Right atrium auricular region (tissue), 2 donors: Measurements from ENCODE around the gene MCC. TPM values are rescaled to one million over a fixed set of nuclear protein-coding genes. Genes with fewer than 3 reads are reported as not detected.

Source experiments
- DNase-seq: peaks from one replicate; pipeline ENCODE4 v3.0.0-alpha.2; 2019; ENCODE audit warnings: low spot score
- H3K27ac ChIP-seq, 2 donors: fragments of 200-600 bp; sonication (generic); 1 replicate in 1 of 2; 2 replicates in 1 of 2; pipeline ENCODE4 v1.5.1; 2016 to 2019
- H3K27me3 ChIP-seq, 2 donors: fragments of 200-600 bp; sonication (generic); one replicate each; pipeline versions ENCODE4 v1.5.1 to v1.6.0; 2017 to 2019
- H3K36me3 ChIP-seq: fragments of 200-600 bp; sonication (generic); one replicate; pipeline ENCODE4 v1.5.1; 2016
- H3K4me1 ChIP-seq, 2 donors: fragments of 200-600 bp; sonication (generic); one replicate each; pipeline versions ENCODE4 v1.5.1 to v1.6.0; 2017 to 2019
- H3K4me3 ChIP-seq, 2 donors: fragments of 200-600 bp; sonication (generic); 1 replicate in 1 of 2; 2 replicates in 1 of 2; pipeline ENCODE4 v1.5.1; 2017 to 2019; ENCODE audit warnings: mild to moderate bottlenecking in 1 of 2, moderate library complexity in 1 of 2
- H3K9me3 ChIP-seq, 2 donors: fragments of 200-600 bp; sonication (generic); one replicate each; pipeline ENCODE4 v1.5.1; 2019
- total RNA-seq, 2 donors: library from RNA; depleted of rRNA; stranded (reverse); fragments of >200 nt; gene quantifications; one replicate each; pipeline ENCODE4 v1.1.0, GENCODE V29; 2016
- TF ChIP-seq, protein P1 (sequence below), 2 donors: fragments of 200-600 bp; sonication (generic); IDR thresholded peaks; one replicate each; pipeline ENCODE4 v1.5.1; 2019; ENCODE audit warnings: antibody characterized with exemption in 2 of 2

MCC gene
- total RNA-seq, 2 donors from 2014 or later, result 28.8 to 31.7 TPM

DNA sequence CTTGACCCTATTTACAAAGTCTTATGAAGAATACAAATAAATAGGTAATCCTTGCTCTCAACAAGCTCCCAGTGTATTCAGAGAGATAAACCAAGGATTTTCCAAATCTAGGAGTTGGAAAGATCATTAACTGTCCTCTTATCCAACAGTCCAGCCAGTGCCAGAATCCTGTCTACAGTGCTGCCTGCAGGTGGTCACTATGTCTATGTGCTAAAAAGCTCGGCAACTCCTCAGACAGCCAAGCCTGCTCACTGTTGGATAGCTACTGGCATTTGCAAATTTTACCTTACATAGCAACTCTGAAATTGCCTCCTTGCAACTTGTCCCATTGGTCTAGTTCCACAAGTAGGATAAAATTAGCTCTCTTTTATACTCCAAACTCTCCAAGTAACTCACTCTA is 324.2 kb downstream of the MCC start:
- TF ChIP-seq, protein P1, sequence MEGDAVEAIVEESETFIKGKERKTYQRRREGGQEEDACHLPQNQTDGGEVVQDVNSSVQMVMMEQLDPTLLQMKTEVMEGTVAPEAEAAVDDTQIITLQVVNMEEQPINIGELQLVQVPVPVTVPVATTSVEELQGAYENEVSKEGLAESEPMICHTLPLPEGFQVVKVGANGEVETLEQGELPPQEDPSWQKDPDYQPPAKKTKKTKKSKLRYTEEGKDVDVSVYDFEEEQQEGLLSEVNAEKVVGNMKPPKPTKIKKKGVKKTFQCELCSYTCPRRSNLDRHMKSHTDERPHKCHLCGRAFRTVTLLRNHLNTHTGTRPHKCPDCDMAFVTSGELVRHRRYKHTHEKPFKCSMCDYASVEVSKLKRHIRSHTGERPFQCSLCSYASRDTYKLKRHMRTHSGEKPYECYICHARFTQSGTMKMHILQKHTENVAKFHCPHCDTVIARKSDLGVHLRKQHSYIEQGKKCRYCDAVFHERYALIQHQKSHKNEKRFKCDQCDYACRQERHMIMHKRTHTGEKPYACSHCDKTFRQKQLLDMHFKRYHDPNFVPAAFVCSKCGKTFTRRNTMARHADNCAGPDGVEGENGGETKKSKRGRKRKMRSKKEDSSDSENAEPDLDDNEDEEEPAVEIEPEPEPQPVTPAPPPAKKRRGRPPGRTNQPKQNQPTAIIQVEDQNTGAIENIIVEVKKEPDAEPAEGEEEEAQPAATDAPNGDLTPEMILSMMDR (IDR thresholded peaks at IDR 0.05), result no peak
- no peaks in the 10 kb centered on the region for H3K27me3 ChIP-seq
- no peaks in the 10 kb centered on the region for H3K36me3 ChIP-seq
- H3K9me3 ChIP-seq, result no peaks in the 10 kb centered on the region
- H3K4me3 ChIP-seq, result no peak overlapping the region
- no peak overlapping the region for H3K27ac ChIP-seq
- no peak for DNase-seq
- peaks cover 0 to 57% of the 10 kb centered on the region in 2 donors for H3K4me1 ChIP-seq

DNA sequence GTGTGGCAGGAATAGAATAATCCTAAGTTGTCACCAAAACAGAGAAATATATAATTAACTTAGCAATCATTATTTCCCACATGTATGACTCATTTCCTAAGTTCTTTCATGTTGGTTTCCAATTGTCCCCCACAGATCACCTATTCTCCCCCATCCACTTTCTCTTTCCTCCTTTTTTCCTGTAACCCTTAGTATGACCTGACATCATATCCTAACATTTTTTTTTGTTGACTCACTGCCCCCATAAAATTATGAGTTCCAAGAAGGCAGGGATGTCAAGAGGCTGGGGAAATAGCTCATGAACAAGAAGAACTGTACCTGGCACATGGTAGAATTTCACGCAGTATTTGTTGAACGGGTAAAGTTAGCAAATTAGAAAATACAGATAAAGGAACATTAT is 324.9 kb downstream of the MCC start:
- H3K4me1 ChIP-seq, result peaks cover 0 to 58% of the 10 kb centered on the region in 2 donors

DNA sequence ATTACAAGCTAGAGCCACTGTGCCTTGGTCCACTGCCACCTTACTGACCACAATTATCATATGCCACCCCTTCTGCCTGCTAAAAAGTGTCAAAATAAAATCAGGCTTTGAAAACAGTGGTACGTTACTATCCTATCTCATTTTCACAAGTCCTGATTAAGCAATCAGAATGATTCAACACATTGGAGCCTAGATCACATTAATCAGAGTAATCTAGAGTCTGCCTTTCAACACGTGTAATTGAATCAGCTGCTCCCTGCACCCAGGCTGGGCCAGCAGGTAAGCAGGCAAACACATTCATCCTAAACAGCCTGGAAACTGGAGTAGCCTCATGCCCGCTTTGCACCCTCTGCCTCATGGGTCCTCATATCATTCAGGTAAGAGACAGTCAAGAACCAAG is 325.5 kb downstream of the MCC start:
- TF ChIP-seq, protein P1 (IDR thresholded peaks at IDR 0.05), result no peak
- Histone ChIP-seq H3K9me3 (no peaks in the 10 kb centered on the region), H3K4me1 (peaks cover 0 to 63% of the 10 kb centered on the region in 2 donors), H3K4me3 (no peak overlapping the region), H3K27me3 (no peaks in the 10 kb centered on the region), H3K36me3 (no peaks in the 10 kb centered on the region), H3K27ac (peak overlapping the region; percentile 46 to 63)
- DNase-seq, result no peak

More for the DNA sequence above, 324.9 kb downstream of the MCC start:
- no peaks in the 10 kb centered on the region for H3K27me3 ChIP-seq
- no peaks in the 10 kb centered on the region for H3K36me3 ChIP-seq
- H3K9me3 ChIP-seq, result no peaks in the 10 kb centered on the region
- TF ChIP-seq, protein P1 (IDR thresholded peaks at IDR 0.05), result no peak
- H3K4me3 ChIP-seq, result no peak overlapping the region
- no peak for DNase-seq
- no peak overlapping the region for H3K27ac ChIP-seq

DNA sequence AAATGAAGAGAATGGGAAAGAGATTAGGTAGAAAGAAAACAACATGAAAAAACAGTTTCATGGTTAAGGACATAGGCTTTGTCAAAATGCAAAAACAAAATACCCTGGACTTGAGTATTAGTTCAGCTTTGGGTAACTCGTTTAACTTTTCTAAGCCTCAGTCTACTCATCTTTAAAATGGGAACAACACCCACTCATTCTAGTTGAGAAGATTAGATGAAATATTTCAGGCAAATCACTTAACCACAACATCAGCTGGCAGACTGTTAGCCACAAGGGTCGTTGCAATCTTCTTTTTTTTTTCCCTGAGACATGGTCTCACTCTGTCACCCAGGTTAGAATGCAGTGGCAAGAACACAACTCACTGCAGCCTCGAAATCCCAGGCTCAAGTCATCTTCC is 326.0 kb downstream of the MCC start:
- peaks cover 0 to 65% of the 10 kb centered on the region in 2 donors for H3K4me1 ChIP-seq

DNA sequence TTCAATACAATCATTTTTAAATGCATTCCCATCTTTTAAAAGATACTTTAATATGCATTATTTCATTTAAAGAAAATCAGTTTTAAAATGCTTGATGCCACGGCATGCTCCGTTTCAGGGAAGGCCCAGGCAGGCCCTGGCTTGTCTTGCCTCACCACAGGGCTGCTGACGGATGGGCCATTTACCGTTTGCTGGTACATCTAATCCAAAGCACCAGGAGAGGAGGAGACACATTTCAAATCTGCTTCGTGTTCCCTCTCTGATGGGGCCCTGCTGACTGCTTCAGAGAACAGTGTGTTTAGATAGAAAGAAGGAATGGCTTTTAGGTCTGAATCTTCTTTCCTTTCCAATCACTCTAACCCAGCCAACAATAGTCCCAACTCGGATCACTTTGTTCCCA is 326.4 kb downstream of the MCC start:
- Histone ChIP-seq H3K36me3 (no peaks in the 10 kb centered on the region), H3K4me1 (peaks cover 0 to 65% of the 10 kb centered on the region in 2 donors), H3K9me3 (no peaks in the 10 kb centered on the region), H3K27me3 (no peaks in the 10 kb centered on the region), H3K4me3 (no peak overlapping the region), H3K27ac (peak overlapping the region; percentile 46 to 63)
- no peak for DNase-seq
- TF ChIP-seq, protein P1 (IDR thresholded peaks at IDR 0.05), result no peak

More for the DNA sequence above, 326.0 kb downstream of the MCC start:
- no peak for DNase-seq
- Histone ChIP-seq H3K27me3 (no peaks in the 10 kb centered on the region), H3K4me3 (no peak overlapping the region), H3K36me3 (no peaks in the 10 kb centered on the region), H3K27ac (peak overlapping the region; percentile 46 to 63), H3K9me3 (no peaks in the 10 kb centered on the region)
- TF ChIP-seq, protein P1 (IDR thresholded peaks at IDR 0.05), result no peak

DNA sequence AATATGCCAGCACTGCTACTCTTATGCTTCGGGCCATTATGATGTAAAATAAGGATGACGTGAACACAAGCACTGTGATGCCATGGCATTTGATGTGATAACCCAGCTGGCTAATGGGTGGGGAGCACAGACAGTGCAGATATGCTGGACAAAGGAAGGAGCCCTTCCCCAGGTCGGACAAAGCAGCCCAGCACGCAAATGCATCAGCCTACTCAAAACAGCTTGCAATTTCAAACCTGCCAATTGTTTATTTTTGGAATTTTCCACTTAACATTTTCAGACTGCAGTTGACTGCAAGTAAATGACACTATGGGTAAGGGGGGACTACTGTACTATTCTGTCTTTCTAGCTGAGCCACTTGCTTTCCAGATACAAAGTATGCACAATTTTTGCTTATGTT is 330.4 kb downstream of the MCC start:
- Histone ChIP-seq H3K36me3 (no peaks in the 10 kb centered on the region), H3K9me3 (no peaks in the 10 kb centered on the region), H3K27me3 (no peaks in the 10 kb centered on the region), H3K4me1 (peaks cover 0 to 35% of the 10 kb centered on the region in 2 donors), H3K4me3 (no peak overlapping the region), H3K27ac (no peak overlapping the region)
- TF ChIP-seq, protein P1 (IDR thresholded peaks at IDR 0.05), result no peak
- DNase-seq, result no peak
